Activated T-cell treated with anti-CD3 and anti-CD28 coated beads, Interleukin-2, amount 50 U/mL, for 48 hours (primary cell): Measurements from ENCODE around the gene ACSF3.
"Not testable (repeated sequence)": the region's sequence is repeated elsewhere in the genome, so short reads cannot be mapped to it uniquely, and the experiment has no call there.

Experiments
- DNase-seq, 2 experiments: peaks; one replicate each; pipeline ENCODE4 v3.0.0-alpha.2; 2020

ACSF3 gene

GRCh38 chr16:89179656-89180315 is 86.1 kb downstream of the ACSF3 start:
- no peak for DNase-seq

GRCh38 chr16:89183463-89183862 is 89.8 kb downstream of the ACSF3 start:
- DNase-seq, result no peak

GRCh38 chr16:89183975-89184676 is 90.5 kb downstream of the ACSF3 start:
- no peak for DNase-seq

- no peak for DNase-seq
Observed at GRCh38 chr16:89184677-89184932, 91.0 kb downstream of the ACSF3 start.

DNA sequence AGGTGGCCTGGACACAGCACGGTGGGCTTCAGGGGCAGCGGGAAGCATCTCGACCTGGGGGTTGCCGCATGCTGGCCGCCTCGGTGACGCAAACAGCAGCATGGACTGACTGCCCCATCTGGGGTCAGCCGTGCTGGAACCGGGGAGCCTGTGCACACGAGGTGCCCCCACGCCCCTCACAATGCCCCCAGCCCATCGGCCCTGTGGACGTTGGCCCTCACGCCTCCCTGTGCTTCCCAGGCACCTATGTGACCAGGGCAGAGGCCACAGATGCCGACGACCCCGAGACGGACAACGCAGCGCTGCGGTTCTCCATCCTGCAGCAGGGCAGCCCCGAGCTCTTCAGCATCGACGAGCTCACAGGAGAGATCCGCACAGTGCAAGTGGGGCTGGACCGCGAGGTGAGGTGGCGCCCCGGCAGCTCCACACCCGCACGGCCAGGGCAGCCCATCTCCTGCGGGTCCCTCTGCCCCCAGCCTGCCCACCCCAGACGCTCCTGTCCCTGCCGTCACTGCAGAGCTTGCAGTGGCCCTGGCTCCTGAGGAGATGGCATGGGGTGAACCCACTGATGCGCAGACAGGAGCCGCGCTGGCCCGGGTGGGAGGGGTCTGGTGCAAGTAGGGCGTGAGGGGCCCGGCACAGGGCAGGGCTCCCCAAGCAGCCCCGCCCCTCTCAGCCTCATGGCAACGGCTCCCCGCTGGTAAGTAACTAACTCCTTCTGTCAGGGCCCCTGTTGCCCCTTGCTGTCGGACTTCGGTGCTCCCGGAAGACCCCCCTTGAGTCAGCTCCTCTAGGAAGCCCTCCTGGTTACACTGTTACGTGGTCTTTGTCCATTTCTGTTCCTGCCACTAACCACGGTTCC is 91.5 kb downstream of the ACSF3 start:
- DNase-seq, result no peak

DNA sequence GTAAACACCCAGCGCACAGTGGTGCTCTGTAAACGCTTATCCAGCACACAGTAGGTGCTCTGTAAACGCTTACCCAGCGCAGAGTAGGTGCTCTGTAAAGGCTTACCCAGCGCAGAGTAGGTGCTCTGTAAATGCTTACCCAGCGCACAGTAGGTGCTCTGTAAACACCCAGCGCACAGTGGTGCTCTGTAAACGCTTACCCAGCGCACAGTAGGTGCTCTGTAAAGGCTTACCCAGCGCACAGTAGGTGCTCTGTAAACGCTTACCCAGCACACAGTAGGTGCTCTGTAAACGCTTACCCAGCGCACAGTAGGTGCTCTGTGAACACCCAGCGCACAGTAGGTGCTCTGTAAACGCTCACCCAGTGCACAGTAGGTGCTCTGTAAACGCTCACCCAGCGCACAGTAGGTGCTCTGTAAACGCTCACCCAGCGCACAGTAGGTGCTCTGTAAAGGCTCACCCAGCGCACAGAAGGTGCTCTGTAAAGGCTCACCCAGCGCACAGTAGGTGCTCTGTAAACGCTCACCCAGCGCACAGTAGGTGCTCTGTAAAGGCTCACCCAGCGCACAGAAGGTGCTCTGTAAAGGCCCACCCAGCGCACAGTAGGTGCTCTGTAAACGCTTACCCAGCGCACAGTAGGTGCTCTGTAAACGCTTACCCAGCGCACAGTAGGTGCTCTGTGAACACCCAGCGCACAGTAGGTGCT is 92.4 kb downstream of the ACSF3 start:
- DNase-seq, result not testable (repeated sequence)

DNA sequence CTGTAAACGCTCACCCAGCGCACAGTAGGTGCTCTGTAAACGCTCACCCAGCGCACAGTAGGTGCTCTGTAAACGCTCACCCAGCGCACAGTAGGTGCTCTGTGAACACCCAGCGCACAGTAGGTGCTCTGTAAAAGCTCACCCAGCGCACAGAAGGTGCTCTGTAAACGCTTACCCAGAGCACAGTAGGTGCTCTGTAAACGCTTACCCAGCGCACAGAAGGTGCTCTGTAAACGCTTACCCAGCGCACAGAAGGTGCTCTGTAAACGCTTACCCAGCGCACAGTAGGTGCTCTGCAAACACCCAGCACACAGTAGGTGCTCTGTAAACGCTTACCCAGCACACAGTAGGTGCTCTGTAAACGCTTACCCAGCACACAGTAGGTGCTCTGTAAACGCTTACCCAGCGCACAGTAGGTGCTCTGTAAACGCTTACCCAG is 93.0 kb downstream of the ACSF3 start:
- DNase-seq, result peak in 1 of 2 experiments; percentile 40

DNA sequence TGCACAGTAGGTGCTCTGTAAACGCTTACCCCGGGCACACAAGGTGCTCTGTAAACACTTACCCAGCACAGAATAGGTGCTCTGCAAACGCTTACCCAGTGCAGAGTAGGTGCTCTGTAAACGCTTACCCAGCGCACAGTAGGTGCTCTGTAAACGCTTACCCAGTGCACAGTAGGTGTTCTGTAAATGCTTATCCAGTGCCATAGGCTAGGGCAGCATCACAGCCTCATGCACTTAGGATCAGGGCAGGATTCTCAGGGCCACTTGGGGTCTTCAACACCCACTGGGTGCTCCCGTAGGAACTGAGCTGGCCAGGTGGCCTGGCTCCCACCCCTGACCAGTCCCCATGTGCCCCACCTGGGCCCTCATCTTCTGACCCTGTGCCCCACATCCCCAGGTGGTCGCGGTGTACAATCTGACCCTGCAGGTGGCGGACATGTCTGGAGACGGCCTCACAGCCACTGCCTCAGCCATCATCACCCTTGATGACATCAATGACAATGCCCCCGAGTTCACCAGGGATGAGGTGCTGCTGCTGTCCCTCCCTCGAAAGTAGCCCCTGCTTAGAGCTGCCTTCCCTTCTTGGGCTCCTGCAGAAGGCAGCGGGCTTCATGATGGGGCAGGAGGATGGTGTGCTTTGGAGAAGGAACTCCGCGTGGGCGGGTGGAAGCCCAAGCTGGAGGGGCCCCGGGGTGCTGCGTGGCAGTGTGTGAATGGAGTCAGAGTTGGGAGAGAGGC is 93.5 kb downstream of the ACSF3 start:
- DNase-seq, result peak; percentile 60 to 61

GRCh38 chr16:89187770-89188392 is 94.2 kb downstream of the ACSF3 start:
- no peak for DNase-seq

GRCh38 chr16:89188471-89189357 is 95.1 kb downstream of the ACSF3 start:
- DNase-seq, result not testable (repeated sequence)

- no peak for DNase-seq
Observed at GRCh38 chr16:89189358-89190025, 95.8 kb downstream of the ACSF3 start.

DNA sequence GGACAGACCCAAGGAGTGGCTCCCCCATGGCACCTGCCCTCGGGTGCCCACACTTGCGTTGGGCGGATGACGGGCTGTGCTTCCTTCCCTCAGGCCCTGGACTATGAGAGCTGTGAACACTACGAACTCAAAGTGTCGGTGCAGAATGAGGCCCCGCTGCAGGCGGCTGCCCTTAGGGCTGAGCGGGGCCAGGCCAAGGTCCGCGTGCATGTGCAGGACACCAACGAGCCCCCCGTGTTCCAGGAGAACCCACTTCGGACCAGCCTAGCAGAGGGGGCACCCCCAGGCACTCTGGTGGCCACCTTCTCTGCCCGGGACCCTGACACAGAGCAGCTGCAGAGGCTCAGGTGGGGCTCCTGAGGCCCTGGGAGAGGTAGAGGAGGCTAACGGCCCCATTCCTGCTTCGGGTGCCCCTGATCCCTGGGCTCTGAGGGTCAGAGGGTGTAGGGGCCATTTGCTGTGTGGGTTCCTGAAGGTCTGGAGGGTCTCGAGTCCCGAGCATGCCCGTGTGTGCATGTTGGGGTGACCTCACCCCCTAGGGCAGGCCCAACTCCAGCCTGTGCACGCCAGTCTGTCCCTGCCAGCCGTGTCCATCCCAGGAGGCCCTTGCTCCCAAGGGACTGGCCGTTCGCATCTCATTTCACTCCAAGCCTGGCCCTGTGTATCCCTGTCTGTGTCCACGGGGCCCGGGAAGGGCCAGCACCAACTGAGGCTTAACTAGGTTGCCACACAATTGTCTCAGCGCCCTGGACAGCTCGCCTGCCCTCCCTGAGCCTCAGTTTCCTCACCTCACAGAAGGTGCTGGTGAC is 96.7 kb downstream of the ACSF3 start:
- DNase-seq, result no peak

- DNase-seq, result no peak
Observed at GRCh38 chr16:89191033-89191900, 97.6 kb downstream of the ACSF3 start.

DNA sequence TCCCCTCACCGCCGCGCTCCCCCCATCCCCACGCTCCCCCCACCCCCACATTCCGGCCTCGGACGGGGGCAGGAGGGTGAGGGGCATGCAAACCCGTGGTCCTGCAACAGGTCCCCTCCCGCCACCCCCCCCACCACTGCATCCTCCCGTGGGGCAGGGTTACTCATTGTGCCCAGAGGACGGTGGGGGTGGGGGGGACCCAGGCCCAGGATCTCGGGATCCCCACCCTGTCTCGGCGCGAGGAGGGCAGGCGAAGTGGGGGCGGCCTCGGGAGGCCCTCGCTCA is 98.2 kb downstream of the ACSF3 start:
- peak in 1 of 2 experiments; percentile 23 for DNase-seq

GRCh38 chr16:89192186-89192955 is 98.7 kb downstream of the ACSF3 start:
- DNase-seq, result peak; percentile 85 to 88

GRCh38 chr16:89192956-89193575 is 99.4 kb downstream of the ACSF3 start:
- DNase-seq, result peak; percentile 75 to 79

- no peak for DNase-seq
Observed at GRCh38 chr16:89193576-89194293, 100.1 kb downstream of the ACSF3 start.
